Left hindlimb (tissue), 1 donor: ENCODE data around the gene DBX2.
"Not testable (repeated sequence)": the region's sequence is repeated elsewhere in the genome, so short reads cannot be mapped to it uniquely, and the experiment has no call there.

Source experiments
- DNase-seq: peaks from one replicate; pipeline ENCODE4 v3.0.0-alpha.2; 2018

The DBX2 gene

DNA sequence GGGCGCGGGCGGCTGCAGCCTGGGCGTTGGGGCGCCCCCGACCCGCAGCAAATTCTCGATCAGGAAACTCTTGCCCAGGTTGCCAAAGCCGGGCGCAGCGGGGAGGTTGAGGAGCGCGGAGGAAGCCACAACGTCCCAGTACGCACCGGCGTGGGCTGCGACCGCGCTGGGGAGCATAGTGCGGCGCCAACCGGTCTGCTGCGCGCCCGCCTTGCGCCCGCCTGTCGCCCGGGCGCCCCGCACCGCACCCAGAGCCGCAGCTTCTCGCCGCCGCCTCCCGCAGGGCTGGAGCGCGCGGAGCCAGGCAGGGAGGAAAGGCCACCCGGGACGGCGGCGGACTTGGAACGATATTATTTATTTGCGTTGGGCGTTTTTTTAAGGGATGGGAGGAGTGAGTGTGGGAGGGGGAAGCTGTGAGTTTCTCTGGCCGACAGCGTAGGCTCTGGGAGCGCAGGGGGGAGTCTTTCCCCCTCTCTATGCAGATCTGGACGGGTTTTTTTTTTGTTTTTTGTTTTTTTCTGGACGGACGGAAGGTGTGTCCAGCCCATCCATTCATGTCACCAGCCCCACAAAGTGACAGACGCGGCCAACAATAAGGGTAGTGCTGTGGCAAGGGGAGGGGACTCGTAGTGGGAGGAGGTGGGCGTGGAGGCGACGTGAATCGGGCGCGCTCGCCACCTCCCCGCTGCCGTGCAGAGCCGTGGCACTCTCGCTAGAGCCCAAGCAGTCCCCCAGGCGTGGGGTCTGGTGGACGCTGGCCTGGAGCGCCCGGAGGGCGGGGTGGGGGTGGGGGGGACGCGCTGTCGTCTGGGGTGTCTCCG, at the start of gene DBX2:
TSS of gene DBX2 (minus strand) at position 349 of the 821 bp plus-strand sequence. CDS start at position 177, 172 bp downstream.
- DNase-seq = peak; percentile 53

DNA sequence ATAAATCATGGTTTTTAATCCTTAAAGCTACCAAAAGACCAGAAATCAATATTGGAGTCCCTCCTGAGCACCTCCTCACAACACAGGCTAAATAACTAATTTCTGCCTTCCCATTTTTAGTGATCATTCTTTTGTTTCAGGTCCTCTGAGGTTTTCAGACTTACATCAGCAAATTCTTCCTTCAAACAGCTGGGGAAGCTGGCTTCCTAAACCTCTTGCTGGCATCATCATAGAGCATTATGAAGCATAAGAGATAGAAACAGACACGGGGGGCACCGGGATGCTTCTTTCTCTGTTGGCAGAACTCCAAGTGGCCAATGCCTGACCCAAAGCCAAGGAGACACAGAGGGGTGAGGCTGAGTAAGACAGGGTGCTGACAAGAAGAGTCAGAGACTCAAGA, 47.9 kb upstream of the DBX2 start:
- DNase-seq = no peak

DNA sequence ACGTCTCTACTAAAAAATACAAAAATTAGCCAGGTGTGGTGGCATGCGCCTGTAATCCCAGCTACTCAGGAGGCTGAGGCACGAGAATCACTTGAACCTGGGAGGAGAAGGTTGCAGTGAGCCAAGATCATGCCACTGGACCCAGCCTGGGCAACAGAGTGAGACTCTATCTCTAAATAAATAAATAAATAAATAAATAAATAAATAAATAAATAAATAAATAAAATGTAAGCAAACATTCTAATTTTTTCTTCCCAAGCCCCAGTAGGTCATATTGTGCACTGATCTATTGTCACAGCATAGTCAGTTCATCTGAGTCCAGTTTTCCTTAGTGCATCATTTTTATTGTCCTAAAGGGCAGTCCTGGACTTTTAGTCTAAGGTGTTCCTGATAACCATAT, 44.5 kb upstream of the DBX2 start:
- not testable (repeated sequence) for DNase-seq

DNA sequence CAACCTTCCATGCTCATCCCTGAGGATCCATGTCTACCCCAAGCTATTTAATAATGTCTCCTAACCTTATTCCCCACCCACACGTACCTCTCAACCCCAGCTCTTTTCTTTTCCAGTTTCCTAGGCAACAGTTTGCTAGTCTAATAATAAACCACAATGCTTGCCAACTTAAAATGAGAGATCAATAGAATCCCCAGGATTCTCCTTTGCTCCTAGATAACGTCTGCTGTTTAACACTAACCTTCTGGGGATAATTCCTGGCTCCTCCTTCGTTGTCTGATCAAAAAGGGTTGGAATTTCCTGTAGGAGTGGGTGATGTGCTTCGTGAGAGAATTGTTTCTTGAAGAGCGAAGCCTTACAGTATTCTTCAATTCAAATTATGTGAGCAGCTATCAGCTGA, 42.2 kb upstream of the DBX2 start:
- no peak for DNase-seq

GRCh38 chr12:45089411-45090075, 38.6 kb upstream of the DBX2 start:
- DNase-seq = no peak

DNA sequence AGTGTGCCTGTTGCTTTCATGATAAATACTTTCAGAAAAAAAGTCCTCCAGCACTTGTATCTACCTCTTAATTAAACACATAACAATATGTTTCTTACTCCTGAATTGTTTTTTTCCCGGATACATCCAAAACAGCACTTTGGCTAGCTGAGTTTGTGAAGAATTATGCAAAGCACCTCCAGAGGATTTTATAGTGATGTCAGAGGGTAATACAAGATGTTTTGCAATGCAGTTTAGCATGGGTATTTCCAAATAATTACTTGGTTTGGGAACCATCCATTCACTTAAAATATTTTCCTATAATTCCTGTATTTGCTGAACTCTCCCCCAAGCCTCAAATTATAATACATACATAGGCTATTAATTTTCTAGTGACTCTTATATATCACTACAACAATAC, 37.7 kb upstream of the DBX2 start:
- DNase-seq = no peak

DNA sequence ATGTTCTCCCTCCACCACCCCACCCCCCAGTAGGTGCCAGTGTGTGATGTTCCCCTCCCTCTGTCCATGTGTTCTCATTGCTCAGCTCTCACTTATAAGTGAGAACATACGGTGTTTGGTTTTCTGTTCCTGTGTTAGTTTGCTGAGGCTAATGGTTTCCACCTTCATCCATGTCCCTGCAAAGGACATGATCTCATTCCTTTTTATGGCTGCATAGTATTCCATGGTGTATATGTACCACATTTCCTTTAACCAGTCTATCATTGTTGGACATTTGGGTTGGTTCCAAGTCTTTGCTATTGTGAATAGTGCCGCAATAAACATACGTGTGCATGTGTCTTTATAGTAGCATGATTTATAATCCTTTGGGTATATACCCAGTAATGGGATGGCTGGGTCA, 33.3 kb upstream of the DBX2 start:
- DNase-seq = not testable (repeated sequence)

- DNase-seq = no peak
These were observed 26.4 kb upstream of the DBX2 start for GRCh38 chr12:45077251-45077650.

GRCh38 chr12:45076417-45077026, 25.6 kb upstream of the DBX2 start:
- no peak for DNase-seq

GRCh38 chr12:45075587-45076282, 24.8 kb upstream of the DBX2 start:
- no peak for DNase-seq

DNA sequence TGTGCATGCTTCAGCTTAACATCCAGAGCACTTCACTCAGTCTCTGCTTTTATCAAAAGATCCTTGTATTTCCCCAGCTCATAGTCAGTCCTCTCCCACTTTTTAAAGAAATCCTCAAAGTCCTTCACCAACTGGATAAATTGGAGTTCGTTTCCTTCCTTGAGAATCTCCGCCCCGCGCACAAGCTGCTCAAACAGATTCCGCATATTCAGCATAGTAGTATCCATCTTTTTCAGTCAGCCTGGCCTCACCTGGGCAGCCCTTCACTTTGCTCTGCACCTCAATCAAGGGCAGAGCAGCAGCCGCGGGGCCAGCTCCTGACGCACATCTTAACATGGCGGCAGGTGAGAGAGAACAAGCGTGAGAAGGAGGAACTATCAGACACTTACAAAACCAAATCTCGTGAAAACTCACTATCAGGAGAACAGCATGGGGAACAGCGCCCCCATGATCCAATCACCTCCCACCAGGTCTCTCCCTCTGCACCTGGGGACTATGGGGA, 14.3 kb upstream of the DBX2 start:
- DNase-seq = no peak

GRCh38 chr12:45060976-45061375, 10.1 kb upstream of the DBX2 start:
- no peak for DNase-seq

DNA sequence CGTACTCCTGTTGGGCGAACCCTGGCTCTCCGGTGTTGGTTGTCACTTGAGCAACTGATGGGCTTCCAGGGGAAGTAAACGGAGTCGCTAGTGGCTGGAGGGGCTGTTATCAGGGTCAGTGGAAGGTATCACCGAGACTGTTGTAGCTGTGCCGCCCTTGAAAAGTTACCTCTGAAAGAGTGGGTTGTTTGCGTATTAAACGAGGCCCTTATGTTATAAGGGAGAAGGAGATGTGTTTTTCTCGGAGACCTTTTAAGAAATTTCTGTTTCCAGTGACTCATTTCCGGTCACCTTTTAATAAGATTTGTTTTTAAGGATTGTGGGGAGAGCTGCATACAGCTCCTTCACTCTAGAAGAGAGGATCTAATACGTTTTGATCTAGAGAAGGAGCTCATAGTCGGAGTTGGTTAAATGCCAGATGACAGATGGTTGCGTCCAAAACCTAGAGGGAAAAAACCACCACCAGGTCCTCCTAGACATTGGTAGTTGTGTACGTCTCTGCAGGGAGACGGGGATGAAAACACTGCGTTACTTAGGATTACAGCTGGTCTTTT, 750 bp upstream of the DBX2 start:
- DNase-seq = no peak

DNA sequence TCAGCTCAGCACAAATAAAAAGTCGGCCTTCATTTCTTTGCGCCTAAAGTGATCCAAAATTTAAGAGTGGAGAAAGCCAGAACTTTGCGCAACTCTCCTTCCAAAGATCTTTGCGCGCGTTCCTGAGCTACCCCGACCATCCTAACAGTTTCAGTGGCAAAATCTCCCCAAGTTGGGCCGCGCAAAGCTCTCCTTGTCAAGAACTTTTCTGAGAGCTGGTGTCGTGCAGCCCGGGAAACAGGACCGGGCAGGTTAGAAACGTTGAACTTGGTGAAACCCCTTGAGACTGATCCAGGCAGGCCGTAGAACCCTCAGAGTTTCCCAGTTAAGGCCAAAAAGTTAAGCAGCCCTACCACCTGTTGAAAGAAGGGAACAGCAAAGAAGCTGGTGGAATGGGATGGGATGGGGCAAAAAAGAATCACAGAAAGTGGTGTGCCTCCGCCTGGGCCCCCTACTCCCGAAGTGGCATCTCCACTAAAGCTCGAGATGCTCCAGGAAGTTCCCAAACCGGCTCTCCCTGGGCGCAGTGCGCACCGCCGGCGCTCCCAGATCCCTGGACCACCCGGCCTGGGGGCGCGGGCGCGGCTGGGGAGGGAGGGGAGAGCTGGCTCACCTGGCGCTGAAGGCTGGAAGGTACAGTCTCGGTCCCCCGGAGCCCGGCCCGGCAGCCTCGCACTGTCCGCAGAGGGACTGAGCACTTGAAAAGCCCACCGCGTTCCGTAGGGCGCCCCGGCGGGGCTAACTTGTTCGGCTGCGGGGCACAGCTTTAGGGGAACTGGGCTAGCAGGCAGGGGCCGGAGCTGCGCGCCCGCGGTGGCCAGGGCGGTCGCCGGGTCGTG, 768 bp downstream of the DBX2 start:
- peak; percentile 40 for DNase-seq

DNA sequence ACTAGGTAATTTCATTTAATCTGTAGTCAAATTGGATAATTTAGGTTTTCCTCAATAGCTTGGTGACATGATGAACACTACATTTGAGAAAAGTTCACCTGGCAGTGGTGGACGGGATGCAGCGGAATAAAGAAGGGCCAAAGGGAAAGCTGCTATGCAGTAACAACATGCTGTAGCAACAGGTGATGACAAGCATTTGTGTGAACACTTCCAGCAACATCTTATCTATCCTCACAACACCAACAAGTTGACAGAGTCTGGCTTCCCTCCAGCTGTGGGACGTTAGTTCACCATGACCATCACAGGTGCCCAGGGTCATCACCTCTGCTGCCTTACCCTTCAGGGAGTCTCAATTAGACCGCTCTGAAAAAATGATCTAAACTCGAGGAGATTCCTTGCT, 8.3 kb downstream of the DBX2 start:
- no peak for DNase-seq

DNA sequence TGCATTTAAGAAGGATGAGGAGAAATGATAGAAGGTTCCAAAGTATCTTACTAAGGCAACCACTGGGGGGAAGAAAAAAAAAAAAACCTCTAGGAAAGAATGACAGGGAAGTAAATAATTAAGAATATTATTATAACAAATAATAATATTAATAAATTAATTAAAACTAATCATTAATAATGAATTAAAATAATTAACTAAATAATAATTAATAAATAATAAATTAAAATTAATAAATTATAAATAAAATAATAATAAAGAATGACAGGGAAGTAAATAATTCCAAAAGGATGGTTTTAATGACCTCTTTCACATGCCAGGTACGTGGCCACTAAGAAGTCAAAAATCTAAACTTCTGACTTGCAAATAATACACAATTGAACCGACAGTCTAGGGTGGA, 9.9 kb downstream of the DBX2 start:
- DNase-seq = no peak

GRCh38 chr12:45039757-45040156, 11.1 kb downstream of the DBX2 start:
- no peak for DNase-seq

GRCh38 chr12:45034861-45035265, 16.0 kb downstream of the DBX2 start:
- DNase-seq = no peak

DNA sequence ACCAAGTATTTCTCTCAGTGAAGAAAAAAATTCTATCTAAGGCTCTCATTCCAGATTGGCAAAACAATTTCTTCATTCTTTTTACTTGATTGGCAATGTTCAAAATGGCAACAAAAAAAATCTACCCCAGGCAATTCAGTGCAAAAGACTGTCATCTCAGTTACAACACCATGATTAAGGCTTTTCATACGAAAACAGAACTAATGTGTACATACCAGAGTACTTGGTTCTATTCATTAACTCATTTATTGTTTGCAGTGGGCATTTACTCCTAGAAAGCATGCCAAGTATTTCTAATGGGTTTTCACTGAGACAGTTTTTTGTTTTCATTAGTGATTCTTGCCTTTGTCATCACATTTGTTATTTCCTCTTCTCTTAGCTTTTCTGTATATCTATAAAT, 33.0 kb downstream of the DBX2 start:
- no peak for DNase-seq

GRCh38 chr12:45014396-45014795, 36.5 kb downstream of the DBX2 start:
- no peak for DNase-seq

DNA sequence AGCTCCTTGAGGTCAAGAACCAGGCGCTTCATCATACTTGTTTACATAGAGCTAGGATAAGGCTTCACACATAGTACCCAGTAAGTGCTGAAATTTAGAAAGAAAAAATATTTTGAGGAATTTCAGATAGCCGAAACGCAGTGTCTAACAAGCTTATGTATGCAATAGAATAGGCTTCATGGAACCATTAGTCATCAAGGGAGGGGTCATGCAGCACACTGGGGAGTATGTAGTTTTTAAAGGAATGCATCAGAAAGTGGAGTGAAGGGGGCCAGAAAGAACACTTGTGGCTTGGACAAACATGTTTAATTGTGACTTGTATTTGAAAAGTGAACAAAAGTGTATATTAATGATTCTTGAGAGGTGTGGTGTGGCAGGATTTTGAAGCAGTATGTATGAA, 38.1 kb downstream of the DBX2 start:
- DNase-seq = no peak

- no peak for DNase-seq
These were observed 40.8 kb downstream of the DBX2 start for GRCh38 chr12:45010059-45010458.
